Ascending aorta (tissue), 2 donors: Measurements from ENCODE around the gene ALOX12. TPM values are rescaled to one million over a fixed set of nuclear protein-coding genes. Genes with fewer than 3 reads are reported as not detected.
"Not testable (repeated sequence)": the region's sequence is repeated elsewhere in the genome, so short reads cannot be mapped to it uniquely, and the experiment has no call there.

Source experiments
- DNase-seq, 2 donors: peaks; one replicate each; pipeline ENCODE4 v3.0.0-alpha.2; 2019; ENCODE audit warnings: low spot score in 2 of 2
- H3K27ac ChIP-seq, 2 donors: fragments of 200-600 bp; sonication (generic); one replicate each; pipeline ENCODE4 v1.5.1; 2016 to 2017; ENCODE audit warnings: mild to moderate bottlenecking in 1 of 2
- H3K27me3 ChIP-seq: fragments of 200-600 bp; sonication (generic); one replicate; pipeline ENCODE4 v1.5.1; 2017
- H3K36me3 ChIP-seq, 2 donors: fragments of 200-600 bp; sonication (generic); one replicate each; pipeline ENCODE4 v1.5.1; 2016
- H3K4me1 ChIP-seq, 2 donors: fragments of 200-600 bp; sonication (generic); one replicate each; pipeline ENCODE4 v1.5.1; 2016 to 2017; ENCODE audit warnings: mild to moderate bottlenecking in 1 of 2
- H3K4me3 ChIP-seq, 2 donors: fragments of 200-600 bp; sonication (generic); one replicate each; pipeline ENCODE4 v1.5.1; 2016 to 2017; ENCODE audit warnings: mild to moderate bottlenecking in 1 of 2
- H3K9me3 ChIP-seq, 2 donors: fragments of 200-600 bp; sonication (generic); one replicate each; pipeline ENCODE4 v1.5.1; 2016
- CTCF ChIP-seq, 3 experiments: fragments of 200-600 bp in 2 of 3; fragments of 450-650 bp in 1 of 3; sonication (generic) in 2 of 3; IDR thresholded peaks; one replicate each; pipeline ENCODE4 v1.5.1; 2016 to 2019; ENCODE audit warnings: antibody characterized with exemption in 3 of 3, mild to moderate bottlenecking in 1 of 3, moderate library complexity in 1 of 3
- intact Hi-C: fragments of 100-400 bp; cut with DNase I; formaldehyde crosslinking; loops from one replicate; pipeline ENCODE4 v1.15.1; 2023
- total RNA-seq: library from RNA; depleted of rRNA; stranded (reverse); fragments of >200 nt; gene quantifications from one replicate; pipeline ENCODE4 v1.1.0, GENCODE V29; 2016

ALOX12 gene
- total RNA-seq, 1 donor from 2014 or later = not detected

- Histone ChIP-seq H3K4me1 (no peaks in the 10 kb centered on the region), H3K4me3 (no peak overlapping the region), H3K9me3 (no peaks in the 10 kb centered on the region), H3K36me3 (no peaks in the 10 kb centered on the region), H3K27ac (no peak overlapping the region), H3K27me3 (no peaks in the 10 kb centered on the region)
- no peak for TF ChIP-seq CTCF (IDR thresholded peaks at IDR 0.05)
- no peak for DNase-seq
- intact Hi-C loops = no loop called here
These were observed 9.2 kb upstream of the ALOX12 start for GRCh38 chr17:6986676-6987075.

GRCh38 chr17:6989779-6990178, 6.1 kb upstream of the ALOX12 start:
- no peak for DNase-seq
- Histone ChIP-seq H3K27ac (no peak overlapping the region), H3K36me3 (no peaks in the 10 kb centered on the region), H3K4me3 (no peak overlapping the region), H3K27me3 (no peaks in the 10 kb centered on the region), H3K9me3 (no peaks in the 10 kb centered on the region), H3K4me1 (no peaks in the 10 kb centered on the region)
- intact Hi-C loops = no loop called here
- no peak for TF ChIP-seq CTCF (IDR thresholded peaks at IDR 0.05)

GRCh38 chr17:6993613-6994056, 2.2 kb upstream of the ALOX12 start:
- DNase-seq, H3K4me3 ChIP-seq, H3K9me3 ChIP-seq, intact Hi-C loops, H3K4me1 ChIP-seq, H3K27me3 ChIP-seq, H3K27ac ChIP-seq: not testable (repeated sequence)
- H3K36me3 ChIP-seq = peaks cover 4 to 18% of the 10 kb centered on the region in 2 donors

GRCh38 chr17:6994118-6994598, 1.7 kb upstream of the ALOX12 start:
- no peaks in the 10 kb centered on the region for H3K27me3 ChIP-seq
- H3K4me3 ChIP-seq = no peak overlapping the region
- no peaks in the 10 kb centered on the region for H3K9me3 ChIP-seq
- intact Hi-C loops = no loop called here
- H3K27ac ChIP-seq = no peak overlapping the region
- DNase-seq = no peak
- no peak for TF ChIP-seq CTCF (IDR thresholded peaks at IDR 0.05)
- peaks cover 8 to 23% of the 10 kb centered on the region in 2 donors for H3K36me3 ChIP-seq
- H3K4me1 ChIP-seq = peaks cover 7 to 8% of the 10 kb centered on the region in 2 donors

GRCh38 chr17:6994666-6995256, 1.1 kb upstream of the ALOX12 start:
- peaks cover 10 to 29% of the 10 kb centered on the region in 2 donors for H3K36me3 ChIP-seq
- intact Hi-C loops = no loop called here
- no peak overlapping the region for H3K4me3 ChIP-seq
- no peak overlapping the region for H3K27ac ChIP-seq
- DNase-seq = no peak
- H3K9me3 ChIP-seq = no peaks in the 10 kb centered on the region
- peaks cover 7 to 8% of the 10 kb centered on the region in 2 donors for H3K4me1 ChIP-seq
- H3K27me3 ChIP-seq = no peaks in the 10 kb centered on the region
- no peak for TF ChIP-seq CTCF (IDR thresholded peaks at IDR 0.05)

- TF ChIP-seq CTCF (IDR thresholded peaks at IDR 0.05) = no peak
- Histone ChIP-seq H3K9me3 (no peaks in the 10 kb centered on the region), H3K4me1 (peaks cover 7 to 8% of the 10 kb centered on the region in 2 donors), H3K27me3 (no peaks in the 10 kb centered on the region), H3K27ac (no peak overlapping the region), H3K4me3 (peak overlapping the region; percentile 35 to 64), H3K36me3 (peaks cover 27 to 46% of the 10 kb centered on the region in 2 donors)
- no peak for DNase-seq
- intact Hi-C loops = no loop called here
These were observed 585 bp downstream of the ALOX12 start for GRCh38 chr17:6996256-6997011.
